Mammary epithelial cell (primary cell): ENCODE results near the gene PSMB8.
"Not testable (repeated sequence)": the region's sequence is repeated elsewhere in the genome, so short reads cannot be mapped to it uniquely, and the experiment has no call there.

Experiments used
- CTCF ChIP-seq, 2 donors: IDR thresholded peaks in 1 of 2; conservative IDR thresholded peaks in 1 of 2; 2 replicates each; pipeline ENCODE4 v1.5.1; 2011 to 2012; ENCODE audit warnings: inconsistent platforms in 2 of 2, low read length in 2 of 2, mild to moderate bottlenecking in 2 of 2, control low read depth in 1 of 2, low read depth in 1 of 2; ENCODE audit not compliant: insufficient read depth in 1 of 2; ENCODE audit errors: extremely low read depth in 1 of 2
- EZH2 ChIP-seq: IDR thresholded peaks from 2 replicates; pipeline ENCODE4 v1.6.1; 2012; ENCODE audit warnings: low read length, inconsistent platforms, borderline replicate concordance

DNA sequence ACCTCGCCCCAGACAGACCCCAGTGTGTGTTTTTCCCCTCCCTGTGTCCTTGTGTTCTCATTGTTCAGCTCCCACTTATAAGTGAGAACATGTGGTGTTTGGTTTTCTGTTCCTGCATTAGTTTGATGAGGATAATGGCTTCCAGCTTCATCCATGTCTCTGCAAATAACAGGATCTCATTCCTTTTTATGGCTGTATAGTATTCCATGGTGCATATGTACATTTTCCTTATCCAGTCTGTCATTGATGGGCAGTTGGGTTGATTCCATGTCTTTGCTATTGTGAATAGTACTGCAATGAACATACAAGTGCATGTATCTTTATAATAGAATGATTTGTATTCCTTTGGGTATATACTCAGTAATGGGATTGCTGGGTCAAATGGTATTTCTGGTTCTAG lies 30.1 kb upstream of the PSMB8 start:
- TF ChIP-seq CTCF (conservative IDR thresholded peaks at IDR 0.05 in 1 of 2, IDR thresholded peaks at IDR 0.05 in 1 of 2; ENCODE audit: extremely low read depth in 1 of 2, insufficient read depth in 1 of 2, low read depth in 1 of 2, low read length in 2 of 2); EZH2: not testable (repeated sequence)
